GM21619 (cell line): ENCODE measurements around the gene LCA5L.

Source experiments
- ATAC-seq: cut with Tn5 transposase; IDR thresholded peaks from one replicate; pipeline ENCODE4 v1.9.1; 2021; ENCODE audit not compliant: unreplicated experiment

The LCA5L gene

DNA sequence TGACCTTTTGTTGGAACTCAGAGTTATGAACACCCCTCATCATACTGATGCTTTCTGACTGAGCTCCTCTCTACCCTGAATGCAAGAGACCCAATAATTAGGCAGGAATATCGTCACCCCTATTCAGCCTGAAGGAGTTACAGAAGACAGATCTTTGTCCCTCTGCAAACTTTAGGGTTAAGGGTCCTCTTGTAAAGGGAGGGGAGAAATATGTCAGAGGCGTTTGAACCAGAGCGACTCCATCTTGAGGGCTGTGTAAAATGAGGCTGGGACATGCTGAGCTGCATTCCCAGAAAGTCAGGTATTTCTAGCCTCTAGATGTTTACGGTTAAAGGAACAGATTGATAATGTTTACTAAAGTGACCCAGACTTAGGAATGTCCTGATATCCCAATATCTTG, 86.2 kb downstream of the LCA5L start:
- ATAC-seq, result no peak
